ENCODE results near the gene LRRC75B.

GRCh38 chr22:24565077-24565476 is 27.8 kb downstream of the LRRC75B start:
- TF ChIP-seq TEAD2 (tag; IDR thresholded peaks at IDR 0.05) (no peak), ZNF830 (CRISPR knock-in tag; IDR thresholded peaks at IDR 0.05) (no peak), ZBTB43 (CRISPR knock-in tag; IDR thresholded peaks at IDR 0.05) (no peak)
